ENCODE data around the gene FBLIM1.
"Not testable (repeated sequence)": the region's sequence is repeated elsewhere in the genome, so short reads cannot be mapped to it uniquely, and the experiment has no call there.

Gene FBLIM1

DNA sequence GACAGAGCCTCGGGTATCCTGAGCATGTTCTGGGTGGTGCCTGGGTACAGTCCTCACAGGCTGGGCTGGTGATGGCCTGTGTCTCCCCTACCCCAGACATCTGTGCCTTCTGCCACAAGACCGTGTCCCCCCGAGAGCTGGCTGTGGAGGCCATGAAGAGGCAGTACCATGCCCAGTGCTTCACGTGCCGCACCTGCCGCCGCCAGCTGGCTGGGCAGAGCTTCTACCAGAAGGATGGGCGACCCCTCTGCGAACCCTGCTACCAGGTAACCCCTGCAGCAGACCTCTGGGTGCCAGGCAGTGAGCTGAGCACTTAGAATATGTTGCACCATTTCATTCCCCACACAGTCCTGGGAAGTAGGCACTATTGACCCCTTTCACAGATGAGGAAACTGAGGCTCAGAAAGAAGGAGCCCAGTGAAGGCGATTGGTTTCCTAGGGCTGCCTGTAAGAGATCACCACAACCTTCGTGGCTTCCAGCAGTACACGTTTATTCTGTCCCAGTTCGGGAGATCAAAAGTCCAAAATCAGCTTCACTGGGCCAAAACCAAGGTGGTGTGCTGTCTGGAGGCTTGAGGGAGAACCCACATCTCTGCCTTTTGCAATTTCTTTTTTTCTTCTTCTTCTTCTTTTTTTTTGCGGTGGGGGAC, 11.8 kb downstream of the FBLIM1 start:
- DNase-seq: no peak

DNA sequence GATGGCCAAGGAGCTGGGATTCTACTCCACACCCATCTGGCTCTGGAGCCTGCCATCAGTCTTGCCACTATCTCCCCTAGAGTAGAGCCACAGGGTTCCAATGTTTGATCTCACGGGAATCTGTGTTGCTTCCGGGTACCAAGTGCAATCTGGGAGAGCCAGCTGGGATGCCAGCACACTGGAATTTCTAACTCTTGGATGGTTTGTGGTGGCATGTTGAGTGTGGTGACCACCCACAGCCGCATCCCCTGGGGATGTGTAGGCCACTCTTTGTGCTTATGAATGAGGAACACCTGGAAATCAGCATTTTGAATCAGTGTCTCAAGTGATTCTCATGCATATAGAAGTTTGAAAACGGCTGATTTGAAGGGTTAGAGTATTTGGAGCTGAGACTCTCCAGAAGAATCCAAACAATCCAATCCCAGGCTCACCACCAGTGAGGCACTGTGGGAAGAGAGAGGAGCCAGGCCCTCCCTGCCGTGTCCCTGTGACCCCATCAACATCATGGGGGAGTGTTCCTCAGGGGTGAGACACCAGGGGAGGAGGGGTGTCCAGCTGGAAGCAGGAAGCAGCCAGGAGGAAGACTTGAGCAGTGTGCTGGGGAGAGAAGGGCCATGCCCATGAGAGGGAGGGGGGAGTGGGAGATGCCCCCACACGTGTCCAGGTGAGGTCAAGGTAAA, 13.4 kb downstream of the FBLIM1 start:
- DNase-seq: no peak

DNA sequence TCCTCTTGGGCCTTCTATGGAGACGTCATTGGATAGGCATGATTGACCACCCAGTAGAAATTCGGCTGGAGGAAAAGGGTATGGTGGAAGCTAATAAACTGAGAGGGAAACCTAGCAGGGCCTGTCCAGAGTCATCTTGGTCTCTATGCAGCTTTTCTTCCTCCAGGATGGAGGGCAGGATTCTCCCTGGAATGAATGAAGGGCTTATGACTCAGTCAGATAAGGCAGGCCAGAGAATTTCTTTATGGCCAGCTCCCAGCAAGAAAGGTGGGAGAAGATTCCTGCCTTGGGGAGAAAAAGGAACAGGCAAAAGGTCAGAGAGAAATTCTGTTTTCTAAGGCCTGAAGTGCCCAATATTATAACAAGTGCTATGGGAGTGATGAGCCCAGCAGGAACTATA, 17.1 kb downstream of the FBLIM1 start:
- DNase-seq: no peak

DNA sequence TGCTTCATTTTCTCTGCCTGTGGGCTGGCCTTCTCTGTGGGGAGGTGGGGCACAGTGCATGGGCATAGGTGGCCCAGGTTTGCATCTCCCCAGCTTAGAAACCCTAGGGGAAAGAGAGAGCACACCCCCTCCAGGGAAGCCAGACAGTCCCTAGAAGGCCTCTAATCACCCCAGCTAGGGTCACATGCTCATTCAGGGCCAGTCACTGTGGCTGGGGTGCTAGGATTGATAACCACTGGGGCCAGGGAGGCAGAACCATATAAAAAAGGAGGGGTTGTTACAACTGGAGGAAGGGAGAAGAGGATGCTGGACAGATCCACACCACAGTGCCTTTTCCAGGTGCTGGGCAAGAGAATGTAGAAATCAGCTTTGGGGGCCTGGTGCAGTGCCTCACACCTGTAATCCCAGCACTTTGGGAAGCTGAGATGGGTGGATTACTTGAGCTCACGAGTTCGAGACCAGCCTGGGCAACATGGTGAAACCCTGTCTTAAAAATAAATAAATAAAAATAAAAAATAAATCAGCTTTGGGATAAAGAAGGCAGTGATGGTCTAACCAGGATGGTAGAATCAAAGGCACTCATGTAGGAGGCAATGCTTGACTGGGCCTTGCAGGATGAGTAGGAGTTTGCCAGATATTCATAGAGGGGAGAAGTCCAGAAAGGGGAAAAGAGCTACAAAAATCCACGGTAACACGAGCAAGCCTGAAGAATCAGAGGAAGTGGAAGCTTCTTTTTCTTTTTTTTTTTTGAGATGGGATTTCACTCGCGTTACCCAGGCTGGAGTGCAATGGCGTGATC, 19.5 kb downstream of the FBLIM1 start:
- DNase-seq: no peak

GRCh38 chr1:15785683-15786082, 27.1 kb downstream of the FBLIM1 start:
- DNase-seq: no peak

DNA sequence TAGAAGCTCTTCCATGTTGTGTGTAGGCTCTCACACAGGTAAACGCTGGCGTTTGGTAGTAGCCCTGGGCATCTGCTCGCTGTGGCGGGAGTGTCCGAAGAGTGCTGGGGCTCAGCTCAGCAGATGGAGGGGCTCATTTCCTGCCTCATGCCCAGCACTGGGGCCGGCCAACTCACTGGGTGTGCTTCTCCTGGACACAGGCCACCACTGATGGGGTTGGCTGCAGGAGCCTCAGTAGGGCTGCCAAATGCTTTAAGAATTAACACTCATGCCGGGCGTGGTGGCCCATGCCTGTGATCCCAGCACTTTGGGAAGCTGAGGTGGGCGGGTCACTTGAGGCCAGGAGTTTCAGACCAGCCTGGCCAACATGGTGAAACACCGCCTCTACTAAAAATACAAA, 28.0 kb downstream of the FBLIM1 start:
- DNase-seq: no peak

DNA sequence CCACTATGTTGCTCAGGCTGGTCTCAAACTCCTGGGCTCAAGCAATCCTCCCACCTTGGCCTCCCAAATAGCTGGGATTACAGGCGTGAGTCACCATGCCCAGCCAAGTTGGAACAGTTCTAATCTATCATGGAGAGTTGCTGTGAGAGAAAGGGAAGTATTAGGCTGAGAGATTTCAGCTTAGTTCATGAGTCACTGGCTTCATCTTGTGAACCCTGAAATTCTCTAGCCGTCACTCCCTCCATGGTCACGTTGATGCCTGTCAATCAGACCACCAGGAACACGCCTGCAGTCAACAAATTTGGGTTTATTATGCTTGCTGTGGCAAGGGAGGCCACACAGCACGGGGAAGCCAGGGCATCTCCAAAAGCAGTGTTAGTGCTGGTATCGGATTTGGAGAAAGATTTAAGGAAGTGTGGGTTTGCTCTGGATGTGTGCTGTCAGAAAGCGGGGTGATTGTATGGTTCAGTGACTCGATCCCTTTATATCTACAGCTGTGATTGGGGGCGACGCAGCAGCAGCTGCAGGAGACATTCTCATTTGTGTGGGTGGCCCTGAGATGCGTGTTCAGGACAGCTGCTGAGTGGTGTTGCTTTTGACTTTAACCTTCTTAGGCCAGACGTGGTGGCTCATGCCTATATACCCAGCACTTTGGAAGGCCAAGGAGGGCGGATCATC, 30.2 kb downstream of the FBLIM1 start:
- DNase-seq: no peak

DNA sequence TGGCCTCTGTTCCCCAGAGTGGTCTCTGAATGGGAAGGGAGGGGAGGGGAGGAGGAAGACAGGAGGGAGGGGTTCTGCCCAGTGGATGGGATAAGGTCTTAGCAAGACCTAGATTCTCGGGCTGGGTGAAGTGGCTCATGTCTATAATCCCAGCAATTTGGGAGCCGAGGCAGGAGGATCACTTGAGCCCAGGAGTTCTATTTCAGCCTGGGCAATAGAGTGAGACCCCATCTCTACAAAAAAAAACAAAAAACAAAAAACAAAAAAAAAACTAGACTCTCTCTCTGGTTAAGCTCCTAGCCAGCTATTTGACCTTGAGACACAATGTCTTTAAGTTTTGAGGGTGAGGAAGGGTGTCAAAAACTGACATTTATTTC, 37.5 kb downstream of the FBLIM1 start:
- no peak for DNase-seq

- no peak for DNase-seq
These were observed 39.2 kb downstream of the FBLIM1 start for GRCh38 chr1:15797614-15798390.

DNA sequence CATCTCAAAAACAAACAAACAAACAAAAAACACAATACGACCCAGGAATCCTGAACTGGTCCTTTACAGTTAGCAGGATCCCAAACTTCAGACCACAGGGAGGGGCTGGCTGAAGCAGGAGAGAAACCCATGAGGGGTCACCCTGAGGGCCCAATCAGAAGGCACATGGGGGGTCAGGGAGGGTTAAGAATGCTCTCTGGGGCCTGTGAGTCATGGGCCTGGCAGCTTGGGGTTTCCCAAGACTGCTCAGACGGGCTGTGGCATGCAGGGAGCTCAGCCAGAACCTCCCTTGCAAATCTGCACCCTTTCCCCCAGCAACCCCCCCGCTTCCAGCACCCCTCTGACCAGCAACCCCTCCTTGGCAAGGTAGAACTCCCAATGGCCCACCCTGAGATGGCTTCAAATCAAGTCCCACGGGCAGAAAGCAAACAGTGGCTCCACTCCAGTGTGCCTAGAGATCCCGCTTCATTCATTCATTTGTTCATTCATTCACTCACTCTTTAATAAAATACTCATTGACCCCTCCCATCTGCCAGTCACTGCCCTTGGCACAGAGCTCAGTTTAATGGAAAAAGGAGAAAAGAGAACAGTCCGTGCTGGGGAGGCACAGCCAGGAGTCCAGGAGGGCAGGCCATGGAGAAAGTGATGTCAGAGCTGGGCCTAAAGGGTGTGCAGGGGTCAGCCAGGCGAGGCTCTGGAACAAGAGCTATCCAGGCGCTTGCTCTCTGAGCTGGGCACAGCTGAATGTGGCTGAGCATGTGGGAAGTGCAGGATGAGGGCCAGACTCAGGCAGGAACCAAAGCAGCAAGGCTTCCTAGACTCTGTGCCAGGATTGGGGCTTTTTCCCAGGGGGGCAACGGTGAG, 40.6 kb downstream of the FBLIM1 start:
- DNase-seq: no peak

- DNase-seq: no peak
These were observed 41.6 kb downstream of the FBLIM1 start for GRCh38 chr1:15799928-15800835.

DNA sequence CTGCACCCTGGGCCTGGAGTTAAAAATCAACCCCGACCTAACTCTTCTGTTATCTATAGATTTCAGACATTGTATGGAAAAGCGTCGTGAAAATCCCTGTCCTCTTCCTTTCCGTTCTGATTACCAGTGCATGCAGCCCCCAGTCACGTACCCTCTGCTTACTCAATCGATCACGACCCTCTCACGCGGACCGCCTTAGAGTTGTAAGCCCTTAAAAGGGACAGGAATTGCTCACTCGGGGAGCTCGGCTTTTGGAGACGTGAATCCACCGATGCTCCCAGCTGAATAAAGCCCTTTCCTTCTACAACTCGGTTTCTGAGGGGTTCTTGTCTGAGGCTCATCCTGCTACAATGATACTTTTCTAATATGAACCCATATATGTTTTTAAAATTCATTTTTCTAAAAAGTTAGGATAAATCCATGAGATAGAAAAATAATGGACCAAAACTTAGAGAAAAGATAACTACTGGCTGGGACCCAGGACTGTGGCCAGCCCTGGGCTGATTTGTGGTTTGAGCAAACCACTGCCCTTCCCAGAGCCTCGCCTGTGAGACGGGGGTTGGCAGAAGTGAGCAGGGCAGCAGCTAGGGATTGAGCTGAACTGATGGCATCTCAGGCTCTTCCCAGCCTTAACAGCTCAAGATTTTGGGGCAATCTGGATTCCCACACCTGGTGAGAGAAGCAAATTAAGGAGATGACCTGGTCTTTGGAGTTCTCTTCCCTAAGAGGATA, 43.8 kb downstream of the FBLIM1 start:
- DNase-seq: no peak

DNA sequence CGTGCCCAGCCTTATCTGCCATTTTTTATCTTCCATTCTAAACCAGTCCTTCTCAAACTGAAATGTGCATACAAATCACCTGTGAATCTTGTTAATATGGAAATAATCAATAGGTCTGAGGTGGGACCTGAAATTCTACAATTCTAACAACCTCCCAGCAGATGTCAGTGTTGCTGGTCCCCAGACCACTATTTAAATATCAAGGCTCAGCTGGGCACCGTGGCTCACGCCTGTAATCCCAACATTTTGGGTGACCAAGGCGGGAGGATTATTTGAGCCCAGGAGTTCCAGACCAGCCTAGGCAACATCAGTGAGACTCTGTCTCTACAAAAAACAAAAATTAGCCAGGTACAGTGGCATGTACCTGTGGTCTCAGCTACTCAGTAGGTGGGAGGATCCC, 44.8 kb downstream of the FBLIM1 start:
- peak; percentile 1 for DNase-seq

GRCh38 chr1:15804060-15804459, 45.5 kb downstream of the FBLIM1 start:
- DNase-seq: no peak

GRCh38 chr1:15807121-15807520, 48.5 kb downstream of the FBLIM1 start:
- DNase-seq: no peak

GRCh38 chr1:15807549-15807948, 49.0 kb downstream of the FBLIM1 start, which contains the start of gene UQCRHL:
Gene UQCRHL (minus strand): TSS chr1:15807649. CDS start chr1:15807649, 0 bp downstream.
- DNase-seq: not testable (repeated sequence)

DNA sequence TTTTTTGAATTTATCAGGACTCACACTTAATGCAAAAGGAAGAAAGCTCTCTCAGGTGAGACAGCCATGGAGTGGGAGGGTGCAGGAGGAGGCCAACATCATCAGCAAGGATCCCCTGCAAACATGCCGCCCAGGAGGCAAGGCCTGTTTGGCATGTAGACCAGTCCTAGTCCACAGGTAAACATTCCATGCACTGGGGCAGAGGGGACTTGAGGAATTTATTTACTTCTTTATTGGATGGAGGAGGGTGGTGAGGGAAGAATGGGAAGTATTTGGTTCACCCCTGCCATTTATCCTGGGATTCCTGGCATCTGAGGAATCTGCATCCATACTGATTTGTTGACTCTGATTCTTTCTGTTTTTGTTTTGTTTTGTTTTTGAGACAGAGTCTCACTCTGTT, 50.4 kb downstream of the FBLIM1 start:
- DNase-seq: no peak

DNA sequence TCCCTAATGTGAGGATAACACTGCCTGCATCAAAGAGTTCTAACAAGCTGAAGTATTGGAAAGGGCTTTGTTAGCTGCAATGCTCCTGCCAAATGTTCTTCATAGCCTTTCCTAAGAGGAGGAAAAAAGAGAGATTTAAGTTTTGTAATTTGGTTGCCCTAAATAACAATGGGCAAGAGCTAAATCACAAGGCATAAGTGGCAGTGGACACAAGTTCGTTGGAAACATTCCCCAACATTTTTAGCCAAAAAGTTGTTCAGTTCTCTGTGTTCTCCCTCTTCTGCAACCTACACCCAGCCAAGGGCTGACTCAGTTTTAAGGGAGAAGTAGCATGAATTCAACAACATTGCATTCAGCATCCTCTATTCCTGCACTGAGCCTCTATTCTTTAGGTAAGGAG, 51.5 kb downstream of the FBLIM1 start:
- DNase-seq: no peak

DNA sequence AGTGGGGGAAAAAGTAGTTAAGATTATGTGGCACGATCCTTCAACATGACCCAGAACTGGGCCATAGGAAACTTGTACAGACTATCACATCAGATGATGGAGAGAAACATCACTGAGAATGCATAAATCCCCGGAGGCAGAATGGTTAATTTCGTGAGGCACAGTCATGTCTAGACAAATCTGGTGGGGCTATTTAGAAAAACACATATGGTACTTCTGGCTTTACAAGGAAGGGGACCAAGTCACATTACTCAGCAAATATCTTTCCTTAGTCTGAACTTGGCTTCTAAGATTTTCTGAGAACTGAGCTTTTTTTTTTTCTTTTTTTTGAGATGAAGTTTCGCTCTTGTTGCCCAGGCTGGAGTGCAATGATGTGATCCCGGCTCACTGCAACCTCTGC, 58.1 kb downstream of the FBLIM1 start:
- no peak for DNase-seq

- DNase-seq: no peak
These were observed 61.9 kb downstream of the FBLIM1 start for GRCh38 chr1:15820478-15820877.
